ENCODE data around the gene NT5DC1.

DNA sequence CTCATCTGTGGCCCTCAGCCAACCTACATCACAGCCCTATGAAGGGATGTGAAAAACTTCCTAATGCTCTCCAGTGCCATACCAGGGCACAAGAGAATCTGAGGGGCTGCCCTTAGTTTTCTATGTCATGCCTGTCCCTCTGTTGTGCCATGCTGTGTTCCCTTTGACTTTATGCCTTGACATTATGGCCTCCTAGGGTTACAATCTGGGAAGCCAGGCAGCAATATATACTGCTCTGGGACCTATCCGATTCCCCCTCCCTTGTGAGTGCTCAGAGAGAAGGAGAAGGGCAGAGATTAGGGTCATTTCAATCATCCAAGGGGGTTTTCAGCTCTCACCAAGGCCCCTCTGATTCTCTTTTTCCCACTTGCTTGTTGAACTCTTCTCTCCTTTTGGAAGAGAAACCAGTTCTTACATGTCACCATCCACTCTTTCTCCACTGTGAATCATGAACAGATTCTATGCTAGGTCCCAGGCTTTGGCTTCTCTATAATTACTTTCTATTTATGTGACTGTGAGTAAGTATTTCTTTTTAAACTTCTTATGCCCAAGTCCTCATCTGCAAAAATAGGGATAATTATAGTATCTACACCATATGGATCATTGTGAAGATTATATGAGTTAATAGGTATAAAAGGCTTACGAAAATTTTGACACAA is 25.8 kb upstream of the NT5DC1 start:
- TF ChIP-seq, protein P1, sequence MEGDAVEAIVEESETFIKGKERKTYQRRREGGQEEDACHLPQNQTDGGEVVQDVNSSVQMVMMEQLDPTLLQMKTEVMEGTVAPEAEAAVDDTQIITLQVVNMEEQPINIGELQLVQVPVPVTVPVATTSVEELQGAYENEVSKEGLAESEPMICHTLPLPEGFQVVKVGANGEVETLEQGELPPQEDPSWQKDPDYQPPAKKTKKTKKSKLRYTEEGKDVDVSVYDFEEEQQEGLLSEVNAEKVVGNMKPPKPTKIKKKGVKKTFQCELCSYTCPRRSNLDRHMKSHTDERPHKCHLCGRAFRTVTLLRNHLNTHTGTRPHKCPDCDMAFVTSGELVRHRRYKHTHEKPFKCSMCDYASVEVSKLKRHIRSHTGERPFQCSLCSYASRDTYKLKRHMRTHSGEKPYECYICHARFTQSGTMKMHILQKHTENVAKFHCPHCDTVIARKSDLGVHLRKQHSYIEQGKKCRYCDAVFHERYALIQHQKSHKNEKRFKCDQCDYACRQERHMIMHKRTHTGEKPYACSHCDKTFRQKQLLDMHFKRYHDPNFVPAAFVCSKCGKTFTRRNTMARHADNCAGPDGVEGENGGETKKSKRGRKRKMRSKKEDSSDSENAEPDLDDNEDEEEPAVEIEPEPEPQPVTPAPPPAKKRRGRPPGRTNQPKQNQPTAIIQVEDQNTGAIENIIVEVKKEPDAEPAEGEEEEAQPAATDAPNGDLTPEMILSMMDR (conservative IDR thresholded peaks at IDR 0.05 in 1 of 2, IDR thresholded peaks at IDR 0.05 in 1 of 2; ENCODE audit: extremely low read depth in 1 of 2, insufficient read depth in 1 of 2, low read depth in 1 of 2, low read length in 2 of 2), result no peak
- TF ChIP-seq EZH2 (IDR thresholded peaks at IDR 0.05; ENCODE audit: borderline replicate concordance, low read length), result no peak

All from mammary epithelial cell (primary cell).